RPMI7951 (cell line): Measurements from ENCODE around the gene FBP1. TPM values are rescaled to one million over a fixed set of nuclear protein-coding genes. Genes with fewer than 3 reads are reported as not detected.
A peak's percentile ranks its signal among the peaks of the same experiment; 100 is the strongest.

Experiments used
- DNase-seq: peaks from one replicate; pipeline ENCODE4 v3.0.0-alpha.2; 2012; ENCODE audit warnings: low read depth
- total RNA-seq: library from RNA; depleted of rRNA; stranded (reverse); fragments of >200 nt; shearing (Covaris generic); gene quantifications from 2 replicates; pipeline ENCODE4 v1.2.3, GENCODE V29; 2014; rRNA removed

The FBP1 gene
- total RNA-seq = not detected in 2 replicates

DNA sequence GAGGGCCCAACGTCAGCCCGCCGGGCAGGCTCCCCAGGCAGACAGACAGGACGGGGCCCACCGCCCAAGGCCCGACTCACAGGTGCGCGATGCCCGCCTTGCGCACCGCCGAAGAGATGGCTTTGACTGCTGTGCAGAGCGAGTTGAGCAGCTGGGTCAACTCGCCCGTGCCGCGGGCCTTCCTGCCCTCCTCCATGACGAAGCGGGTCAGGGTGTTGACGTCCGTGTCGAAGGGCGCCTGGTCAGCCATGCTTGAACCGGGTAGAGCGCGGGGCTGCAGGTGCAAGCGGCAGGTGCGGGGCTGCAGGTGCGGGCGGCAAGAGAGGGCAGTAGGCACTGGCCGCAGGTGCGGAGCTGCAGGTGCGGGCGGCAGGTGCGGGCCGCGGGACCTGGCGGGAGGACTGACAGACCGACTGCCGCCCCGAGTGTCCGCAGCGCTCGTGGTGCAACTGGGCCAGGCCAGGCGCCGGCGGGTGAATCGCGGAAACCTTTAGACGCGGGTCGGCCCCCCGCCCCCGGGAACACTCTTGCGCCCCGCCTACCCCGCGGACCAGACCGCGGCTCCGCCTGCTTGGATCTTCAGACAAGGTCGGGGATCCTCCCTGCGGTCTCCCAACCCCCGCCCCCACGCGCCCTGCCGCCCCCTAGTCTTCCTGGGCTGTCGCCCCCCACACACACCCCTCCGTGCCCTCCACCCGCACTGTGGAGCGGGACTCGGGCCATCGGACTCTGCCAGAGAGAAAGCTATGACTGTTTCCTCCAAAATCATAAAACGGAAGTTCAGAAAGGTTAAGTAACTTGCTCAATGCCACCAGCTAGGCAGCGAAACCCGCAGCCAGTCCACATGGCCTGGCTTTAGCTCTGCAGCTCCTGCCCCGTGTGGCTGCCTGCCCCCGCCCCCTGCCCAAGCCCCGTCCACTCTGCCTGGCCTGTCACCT lies at the start of gene FBP1:
Gene FBP1, minus strand, starts transcription at position 458 of the 938 bp plus-strand sequence. Its CDS starts 208 bp downstream, at position 250.
- DNase-seq = no peak

DNA sequence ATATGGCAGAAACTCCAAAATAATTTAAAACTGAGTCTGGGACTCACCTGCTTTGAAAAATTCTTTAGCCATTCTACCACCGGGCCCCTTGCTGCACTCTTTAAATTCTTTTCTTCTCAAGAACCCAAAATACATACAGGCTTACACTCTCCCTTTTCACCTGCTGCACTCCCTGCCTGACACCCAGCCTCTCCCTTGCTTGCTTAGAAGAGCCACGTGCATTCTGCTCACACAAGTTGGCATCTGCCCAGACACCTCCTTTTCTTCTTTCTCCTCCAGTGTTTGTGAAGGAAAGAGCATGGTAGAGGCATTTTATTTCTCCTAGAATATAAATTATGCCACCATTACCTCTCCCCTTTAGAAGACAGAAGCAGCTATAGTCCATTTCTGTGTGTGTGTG lies 48.1 kb upstream of the FBP1 start:
- DNase-seq = no peak

DNA sequence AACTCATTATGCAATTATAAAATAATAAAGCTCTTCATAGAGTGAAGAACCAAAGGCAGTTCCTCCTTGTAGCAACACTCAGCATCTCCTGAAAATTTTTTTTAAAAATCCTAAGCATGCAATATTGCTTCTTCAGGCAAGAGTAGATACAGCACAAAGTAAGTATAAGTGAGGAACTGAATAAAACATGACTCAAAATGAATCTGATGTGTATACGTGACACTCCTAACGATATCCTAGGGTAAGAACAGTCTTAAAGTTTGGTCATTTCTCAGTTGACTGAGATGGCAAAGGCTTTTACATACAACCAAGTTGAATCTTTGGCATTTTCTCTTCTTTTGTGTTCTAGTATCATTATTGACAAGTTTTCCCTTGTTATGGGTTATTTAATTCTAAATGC lies 46.0 kb upstream of the FBP1 start:
- no peak for DNase-seq

DNA sequence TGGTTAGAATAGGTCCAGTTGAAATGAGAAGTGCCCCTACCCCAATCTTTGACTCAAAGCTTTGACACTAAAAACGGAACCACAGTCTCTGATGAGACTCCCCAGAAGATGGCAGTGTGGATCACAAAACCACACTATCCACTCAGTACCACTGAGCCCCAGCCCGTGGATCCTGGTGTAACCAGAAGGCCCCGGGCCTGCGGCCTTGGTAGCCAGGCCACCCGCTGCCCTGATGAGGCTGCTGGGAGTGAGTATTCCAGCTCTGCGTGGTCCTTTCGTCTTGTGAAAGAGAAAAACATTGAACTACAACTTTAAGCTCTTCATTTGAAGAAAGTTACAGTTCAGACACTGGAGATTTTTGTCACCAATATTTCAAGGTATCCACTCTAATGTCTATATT lies 42.2 kb upstream of the FBP1 start:
- peak; percentile 77 for DNase-seq

DNA sequence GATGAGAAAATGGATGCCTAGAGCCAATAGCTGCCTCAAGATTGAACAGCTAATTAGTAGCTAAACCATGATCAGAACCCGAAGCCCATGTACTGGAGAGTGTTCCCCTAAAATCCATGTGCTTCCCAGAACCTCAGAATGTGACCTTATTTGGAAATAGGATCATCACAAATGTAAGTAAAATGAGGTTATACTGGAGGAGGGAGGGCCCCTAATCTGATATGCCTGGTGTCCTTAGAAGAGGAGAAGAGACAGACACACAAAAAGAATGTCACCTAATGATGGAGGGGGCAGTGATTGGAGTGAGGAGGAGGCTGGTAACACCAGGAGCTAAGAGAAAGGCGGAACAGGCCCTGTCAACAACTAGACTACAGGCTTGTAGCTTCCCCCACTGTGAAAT lies 41.3 kb upstream of the FBP1 start:
- DNase-seq = no peak

DNA sequence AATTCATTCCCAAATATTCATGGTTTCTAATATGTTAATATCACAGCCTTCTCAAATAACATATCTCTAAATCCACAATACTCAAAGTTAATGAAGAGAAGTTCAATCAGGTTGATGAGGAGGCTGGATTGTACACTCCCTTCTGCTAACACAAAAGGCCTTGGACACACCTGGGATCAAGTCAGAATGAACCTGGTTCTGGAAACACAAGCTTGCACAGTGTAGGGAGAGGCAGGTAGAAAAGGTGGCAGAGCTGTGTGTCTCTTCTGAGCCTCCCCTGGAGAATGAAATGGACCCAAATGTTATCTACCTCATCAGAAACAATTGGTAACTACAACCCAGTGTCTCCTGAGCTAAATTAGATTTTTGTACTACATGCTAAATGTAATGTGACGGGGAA lies 40.7 kb upstream of the FBP1 start:
- DNase-seq = no peak

DNA sequence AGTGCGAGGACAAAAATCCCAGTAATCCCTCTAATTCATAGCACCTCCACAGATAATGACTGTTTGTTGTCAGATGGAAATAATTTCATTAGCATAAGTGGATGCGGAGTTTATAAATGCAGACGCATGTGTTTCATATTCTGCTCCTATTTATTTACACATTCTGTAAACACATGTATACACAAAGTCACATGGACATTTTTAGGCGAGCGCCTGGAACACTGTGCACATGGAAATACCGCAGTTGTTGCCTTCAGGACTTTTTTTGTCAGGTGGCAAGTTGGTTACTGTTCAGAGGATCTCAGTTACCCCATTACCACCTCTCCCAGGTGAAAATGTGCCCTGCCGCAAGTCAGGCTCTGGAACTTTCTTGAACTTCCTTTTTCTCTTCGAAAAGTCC lies 40.3 kb upstream of the FBP1 start:
- DNase-seq = no peak

DNA sequence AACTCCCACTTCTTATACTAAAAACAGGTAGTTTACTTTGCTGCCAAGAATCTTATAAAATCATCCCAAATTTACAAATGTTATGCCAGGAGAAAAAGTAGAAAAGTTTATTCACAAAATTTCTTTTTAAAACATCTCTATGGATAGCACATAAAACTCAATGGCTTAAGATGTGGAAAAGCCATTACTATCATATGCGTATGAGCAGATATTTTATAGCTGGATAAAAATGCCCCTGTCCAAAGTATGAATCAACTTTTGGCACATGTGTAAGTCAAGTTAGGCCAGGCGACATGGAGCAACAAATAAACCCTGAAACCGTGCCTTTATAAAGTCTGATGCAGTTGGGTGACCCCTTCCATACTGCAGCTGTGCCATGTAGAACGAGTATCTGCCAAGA lies 38.6 kb upstream of the FBP1 start:
- no peak for DNase-seq

DNA sequence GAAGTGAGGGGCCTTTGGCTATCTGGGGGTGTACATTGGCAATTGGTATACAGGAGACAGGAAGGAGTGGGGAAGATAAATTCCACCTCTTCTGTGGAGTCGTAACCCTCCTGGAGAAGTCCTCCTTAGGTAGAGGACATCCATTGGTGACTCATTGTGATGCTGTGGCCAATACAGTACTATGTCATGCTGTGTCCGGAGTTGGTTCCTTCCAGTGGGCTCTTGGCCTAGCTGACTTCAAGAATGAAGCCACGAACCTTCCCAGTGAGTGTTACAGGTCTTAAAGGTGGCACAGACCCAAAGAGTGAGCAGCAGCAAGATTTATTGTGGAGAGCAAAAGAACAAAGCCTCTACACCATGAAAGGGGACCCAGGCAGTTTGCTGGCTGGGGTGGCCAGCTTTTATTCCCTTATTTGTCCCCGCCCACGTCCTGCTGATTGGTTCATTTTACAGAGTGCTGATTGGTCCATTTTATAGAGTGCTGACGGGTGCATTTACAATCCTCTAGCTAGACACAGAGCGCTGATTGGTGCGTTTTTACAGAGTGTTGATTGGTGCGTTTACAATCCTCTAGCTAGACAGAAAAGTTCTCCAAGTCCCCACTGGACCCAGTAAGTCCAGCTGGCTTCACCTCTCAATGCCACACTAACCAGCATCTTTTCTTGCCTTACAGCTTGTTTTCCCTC lies 37.3 kb upstream of the FBP1 start:
- no peak for DNase-seq

DNA sequence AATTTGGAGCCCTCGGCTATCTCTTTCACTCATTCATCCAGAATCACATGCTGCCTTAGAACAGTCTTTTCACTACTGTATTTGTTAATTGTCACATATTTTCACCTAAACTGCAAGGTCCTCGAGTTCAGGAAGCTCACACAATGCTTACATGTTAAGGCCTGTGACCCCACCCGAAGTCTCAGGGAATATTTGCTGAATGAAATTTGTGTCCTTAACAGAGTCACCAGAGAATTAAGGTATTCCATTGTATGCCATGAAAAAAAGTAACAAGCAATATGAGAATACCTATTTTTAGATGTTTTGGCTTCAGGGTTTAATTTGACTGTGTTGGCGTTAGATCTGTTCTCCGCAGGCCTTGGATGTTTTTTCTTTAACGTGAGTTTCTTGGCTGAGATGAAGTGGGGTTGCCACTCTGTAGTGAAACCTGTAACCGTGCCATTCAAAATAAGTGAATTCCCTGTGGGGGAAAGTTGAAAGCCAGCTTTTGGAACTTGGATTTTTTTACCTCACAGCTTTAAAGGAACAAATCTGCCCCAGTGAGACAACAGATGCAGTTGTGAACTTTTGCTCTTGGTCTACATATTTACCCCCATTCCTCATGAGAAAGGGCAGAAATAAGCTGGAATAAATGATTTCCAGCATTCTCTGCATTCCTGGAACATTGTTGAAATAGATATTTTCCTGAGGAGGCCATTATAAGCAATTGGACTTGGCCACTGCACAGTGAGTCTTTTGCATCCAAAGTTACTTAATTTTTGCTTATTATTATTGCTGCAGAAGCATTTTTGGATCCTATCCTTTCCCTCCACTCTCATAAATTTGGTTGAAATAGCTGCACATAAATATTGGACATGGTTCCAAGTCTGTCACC lies 35.9 kb upstream of the FBP1 start:
- no peak for DNase-seq

DNA sequence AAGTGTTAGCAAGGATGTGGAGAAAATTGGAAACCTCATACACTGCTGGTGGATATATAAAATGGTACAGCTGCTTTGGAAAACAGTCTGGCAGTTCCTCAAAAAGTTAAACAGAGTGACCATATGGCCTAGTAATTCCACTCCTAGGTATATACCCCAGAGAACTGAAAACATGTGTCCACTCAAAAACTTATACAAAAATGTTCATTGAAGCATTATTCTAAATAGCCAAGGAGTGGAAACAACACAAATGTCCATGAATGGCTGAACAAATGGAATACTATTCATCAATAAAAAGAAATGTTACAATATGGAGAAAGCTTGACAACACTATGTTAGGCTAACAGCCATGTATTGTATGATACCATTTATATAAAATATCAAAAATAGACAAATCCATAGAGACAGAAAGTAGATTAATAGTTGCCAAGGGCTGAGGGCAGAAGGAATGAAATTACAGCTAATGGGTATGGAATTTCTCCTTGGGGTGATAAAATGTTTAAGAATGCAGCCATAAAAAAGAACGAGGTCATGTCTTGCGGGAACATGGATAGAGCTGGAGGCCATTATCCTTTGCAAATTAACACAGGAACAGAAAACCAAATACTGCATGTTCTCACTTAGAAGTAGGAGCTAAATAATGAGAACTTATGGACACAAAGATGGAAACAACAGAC lies 33.6 kb upstream of the FBP1 start:
- peak; percentile 72 for DNase-seq

DNA sequence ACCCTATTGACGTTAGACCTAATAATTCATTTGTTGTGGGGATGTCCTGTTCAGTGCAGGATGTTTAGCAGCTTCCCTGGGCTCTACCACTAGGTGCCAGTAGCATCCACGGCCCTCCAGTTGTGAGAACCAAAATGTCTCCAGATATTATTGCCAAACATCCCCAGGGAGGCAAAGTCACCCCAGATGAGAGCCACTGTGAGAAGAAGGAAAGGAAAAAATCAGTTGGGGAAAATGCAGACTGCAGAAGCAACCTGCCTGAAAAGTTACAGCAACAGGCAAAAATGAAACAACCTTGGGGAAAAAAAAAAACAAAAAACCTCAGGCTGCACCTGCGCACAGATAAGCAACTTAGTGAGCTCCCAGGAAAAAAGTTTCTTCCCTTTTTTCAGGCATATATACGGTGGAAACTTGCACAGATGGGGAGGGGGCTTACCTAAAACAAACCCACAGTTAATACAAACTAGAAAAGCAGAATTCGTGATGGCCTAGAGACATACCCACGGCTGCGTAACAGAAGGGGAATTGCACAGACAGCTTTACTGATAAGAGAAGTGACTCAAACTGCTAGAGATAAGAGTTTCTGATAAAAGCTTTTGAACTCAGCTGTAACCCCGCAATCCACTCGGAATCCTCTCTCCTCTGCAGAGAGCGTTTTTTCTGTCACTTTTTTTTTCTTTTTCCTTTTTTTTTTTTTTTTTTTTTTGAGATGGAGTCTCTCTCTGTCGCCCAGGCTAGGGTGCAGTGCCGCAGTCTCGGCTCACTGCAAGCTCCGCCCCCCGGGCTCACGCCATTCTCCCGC lies 29.8 kb upstream of the FBP1 start:
- DNase-seq = peak; percentile 58

DNA sequence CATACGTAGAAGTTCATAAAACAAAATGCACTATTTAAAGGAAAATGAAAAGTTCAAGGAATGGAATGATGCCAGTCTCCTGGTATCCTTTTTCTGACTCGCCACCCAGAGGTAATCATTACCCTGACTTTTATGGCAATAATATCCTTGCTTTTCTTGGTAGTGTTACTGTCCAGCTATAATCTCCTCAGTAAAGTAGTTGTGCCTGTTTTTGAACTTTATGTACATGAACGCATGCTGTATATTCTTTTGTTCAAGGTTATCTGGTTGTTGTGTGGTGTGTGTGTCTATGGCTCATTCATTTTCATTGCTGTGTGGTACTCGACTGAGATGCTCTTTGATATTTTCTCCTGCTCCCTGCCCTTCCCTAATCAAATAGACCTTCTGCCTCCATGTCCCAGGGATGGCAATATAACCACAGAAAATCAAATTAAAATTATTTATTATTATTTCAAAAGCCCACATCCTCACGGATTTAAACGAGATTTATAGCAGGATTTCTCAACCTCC lies 29.2 kb upstream of the FBP1 start:
- DNase-seq = no peak

DNA sequence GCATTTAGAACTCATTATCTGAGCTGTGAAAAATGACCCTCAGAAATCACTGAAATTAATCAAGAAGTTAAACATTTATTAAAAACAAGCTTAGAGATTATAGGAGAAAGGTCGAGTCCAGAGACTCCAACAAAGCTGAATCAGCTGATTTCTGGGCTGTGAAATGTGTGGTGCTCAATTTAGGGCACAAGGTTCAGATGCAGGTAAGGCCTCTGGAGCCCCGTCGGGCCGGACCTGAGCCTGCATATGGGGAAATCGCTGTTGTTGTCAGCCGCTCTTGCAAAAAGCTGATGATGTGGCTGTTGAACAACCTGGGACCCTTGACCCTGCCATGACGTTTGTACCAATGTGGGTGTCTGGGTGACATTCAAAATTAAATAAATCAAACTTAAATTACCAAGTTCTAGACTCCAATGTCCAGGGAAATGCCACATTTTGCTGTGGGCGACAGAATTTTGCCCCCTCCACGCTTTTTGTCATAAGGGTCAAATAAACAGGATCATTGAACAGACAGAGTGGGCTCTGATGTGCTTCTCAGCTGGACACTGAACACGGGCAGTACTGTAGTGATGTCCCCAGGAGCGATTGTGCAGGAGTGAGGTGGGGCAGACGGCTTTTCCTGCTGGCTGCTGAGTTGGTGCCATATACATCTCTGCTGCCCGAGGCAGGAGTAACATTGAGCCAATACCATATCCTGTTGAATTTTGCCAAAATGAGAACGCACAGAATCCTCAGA lies 27.2 kb upstream of the FBP1 start:
- no peak for DNase-seq

DNA sequence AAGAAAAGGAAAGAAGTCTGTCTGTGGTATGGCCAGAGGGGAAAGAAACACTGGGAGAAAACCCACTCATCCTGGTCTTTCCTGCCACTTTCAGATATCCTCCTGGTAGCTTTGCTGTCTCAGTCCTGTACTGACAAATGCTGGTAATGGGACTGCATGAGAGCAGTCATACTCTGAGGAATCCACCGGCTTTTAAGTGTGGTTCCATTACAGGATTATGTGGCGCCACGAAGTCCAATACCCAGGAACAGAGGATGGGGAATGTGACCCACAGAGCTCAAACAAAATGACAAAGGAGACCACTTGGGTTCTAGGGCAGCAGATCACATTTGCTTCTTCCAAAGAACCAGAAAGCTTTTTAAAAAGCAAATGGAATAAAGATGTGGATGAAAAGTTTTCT lies 26.3 kb upstream of the FBP1 start:
- DNase-seq = no peak

DNA sequence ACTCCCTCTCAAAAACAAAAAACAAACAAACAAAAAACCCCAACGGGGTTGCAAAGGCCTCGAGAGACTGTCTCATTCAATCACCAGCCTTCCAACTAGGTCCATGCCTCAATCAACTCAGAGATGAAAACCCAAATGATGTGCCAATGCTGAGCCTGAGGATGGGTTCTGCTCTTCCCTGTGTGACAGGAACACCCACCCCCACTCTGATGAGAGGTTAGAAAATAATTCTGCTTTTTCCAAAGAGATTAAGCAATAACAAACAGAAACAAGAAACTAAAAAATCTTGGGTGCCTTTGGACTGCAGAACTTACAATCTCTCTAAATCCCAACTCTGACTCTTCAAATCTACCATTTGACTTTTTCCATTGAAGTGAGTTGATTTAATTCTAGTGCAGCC lies 25.5 kb upstream of the FBP1 start:
- no peak for DNase-seq

DNA sequence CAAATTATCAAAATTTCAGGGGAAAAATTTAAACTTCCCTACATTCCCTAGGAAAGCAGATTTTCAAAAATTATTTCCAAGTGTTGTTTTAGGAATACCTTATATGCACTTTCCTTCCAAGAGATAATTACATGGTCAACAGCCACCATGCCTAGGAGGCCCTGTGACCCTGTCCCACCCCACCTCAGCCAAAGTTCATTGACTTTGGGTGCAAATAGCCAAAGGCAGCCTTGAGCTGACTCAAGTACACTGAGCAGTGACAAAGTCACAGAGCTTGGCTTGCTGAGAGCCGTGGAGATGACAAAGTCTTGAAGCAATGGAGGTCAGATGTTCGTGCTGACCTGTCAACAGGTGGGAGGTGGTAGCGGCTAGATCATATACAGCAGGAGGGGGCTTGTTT lies 24.3 kb upstream of the FBP1 start:
- no peak for DNase-seq

DNA sequence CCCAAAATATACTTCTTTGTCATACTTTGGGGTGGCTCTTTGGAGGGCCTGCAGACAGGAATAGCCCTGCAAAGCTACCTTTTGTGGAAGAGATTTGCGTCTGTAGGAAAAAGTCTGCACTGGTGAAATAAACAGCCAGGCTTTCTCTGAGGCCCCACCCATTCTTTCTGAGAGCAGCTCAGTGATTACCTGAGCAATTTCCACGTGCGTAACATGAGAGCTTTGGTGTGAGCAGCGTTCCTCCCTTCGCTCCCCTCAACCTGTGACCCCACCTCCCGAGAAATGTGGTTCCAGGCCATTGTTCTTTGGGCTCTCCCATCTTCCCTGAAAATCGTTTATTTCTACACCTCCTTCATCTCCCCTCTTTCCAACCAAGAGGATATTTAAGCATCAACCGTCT lies 23.8 kb upstream of the FBP1 start:
- DNase-seq = no peak

DNA sequence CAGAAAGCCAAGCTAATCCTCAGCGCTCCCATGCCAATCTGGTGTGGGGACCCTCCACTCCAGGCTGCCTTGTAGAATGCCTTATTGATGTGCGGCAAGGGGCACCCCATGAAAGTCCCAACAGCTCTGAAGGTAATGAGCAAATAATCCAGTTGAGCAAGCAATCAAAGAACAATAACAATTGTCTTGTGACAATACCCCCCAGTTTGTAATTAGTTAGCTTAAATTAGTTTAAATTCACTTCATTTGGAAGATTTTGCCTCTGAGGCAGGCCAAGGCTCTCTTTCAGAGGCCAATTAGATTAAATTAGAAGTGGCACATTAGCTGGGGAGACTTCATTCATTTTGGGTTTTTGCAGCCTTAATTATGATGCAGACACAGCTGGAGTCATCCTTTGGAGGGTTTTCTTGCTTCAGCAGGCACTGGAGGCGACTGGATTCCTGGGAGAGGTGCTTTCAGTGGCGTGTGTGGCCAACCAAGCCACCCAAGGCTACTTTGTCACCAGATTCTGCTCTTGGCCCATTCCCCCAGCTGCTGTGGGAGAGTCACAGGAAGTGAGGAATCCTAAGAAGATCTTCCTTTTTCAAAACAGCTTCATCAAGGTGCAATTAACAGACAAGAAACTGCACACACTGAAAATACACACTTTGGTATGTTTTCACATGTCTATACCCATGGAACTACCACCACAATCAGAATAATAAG lies 17.9 kb upstream of the FBP1 start:
- no peak for DNase-seq
